Measurements from ENCODE around the gene SNAPC3. TPM values are rescaled to one million over a fixed set of nuclear protein-coding genes. Genes with fewer than 3 reads are reported as not detected.
"Not testable (repeated sequence)": the region's sequence is repeated elsewhere in the genome, so short reads cannot be mapped to it uniquely, and the experiment has no call there.

Gene SNAPC3
- total RNA-seq, result 20.3 and 29.8 TPM in 2 replicates

- DNase-seq (ENCODE audit: low read depth in 2 of 2), result peak; percentile 83 to 97
Observed at GRCh38 chr9:15422372-15423230, at the start of gene SNAPC3. SNAPC3 (plus strand) TSS chr9:15422876; CDS start chr9:15422880, 4 bp downstream.

- no peak for DNase-seq (ENCODE audit: low read depth in 2 of 2)
Observed at GRCh38 chr9:15373881-15374280, 48.8 kb upstream of the SNAPC3 start.

GRCh38 chr9:15374310-15374709, 48.4 kb upstream of the SNAPC3 start:
- DNase-seq (ENCODE audit: low read depth in 2 of 2), result no peak

GRCh38 chr9:15374825-15375224, 47.9 kb upstream of the SNAPC3 start:
- DNase-seq (ENCODE audit: low read depth in 2 of 2), result no peak

GRCh38 chr9:15377625-15378540, 44.8 kb upstream of the SNAPC3 start:
- no peak for DNase-seq (ENCODE audit: low read depth in 2 of 2)

- not testable (repeated sequence) for DNase-seq (ENCODE audit: low read depth in 2 of 2)
Observed at GRCh38 chr9:15379317-15379716, 43.4 kb upstream of the SNAPC3 start.

GRCh38 chr9:15379888-15380287, 42.8 kb upstream of the SNAPC3 start:
- DNase-seq (ENCODE audit: low read depth in 2 of 2), result not testable (repeated sequence)

GRCh38 chr9:15381491-15381890, 41.2 kb upstream of the SNAPC3 start:
- no peak for DNase-seq (ENCODE audit: low read depth in 2 of 2)

- DNase-seq (ENCODE audit: low read depth in 2 of 2), result no peak
Observed at GRCh38 chr9:15386465-15386864, 36.2 kb upstream of the SNAPC3 start.

- no peak for DNase-seq (ENCODE audit: low read depth in 2 of 2)
Observed at GRCh38 chr9:15389173-15389572, 33.5 kb upstream of the SNAPC3 start.

- DNase-seq (ENCODE audit: low read depth in 2 of 2), result no peak
Observed at GRCh38 chr9:15389631-15390030, 33.0 kb upstream of the SNAPC3 start.

- DNase-seq (ENCODE audit: low read depth in 2 of 2), result no peak
Observed at GRCh38 chr9:15390201-15390600, 32.5 kb upstream of the SNAPC3 start.

GRCh38 chr9:15392363-15392762, 30.3 kb upstream of the SNAPC3 start:
- DNase-seq (ENCODE audit: low read depth in 2 of 2), result no peak

GRCh38 chr9:15400281-15400941, 22.3 kb upstream of the SNAPC3 start:
- no peak for DNase-seq (ENCODE audit: low read depth in 2 of 2)

GRCh38 chr9:15401266-15401665, 21.4 kb upstream of the SNAPC3 start:
- DNase-seq (ENCODE audit: low read depth in 2 of 2), result no peak

GRCh38 chr9:15403155-15403554, 19.5 kb upstream of the SNAPC3 start:
- DNase-seq (ENCODE audit: low read depth in 2 of 2), result peak in 1 of 2 donors; percentile 24

- no peak for DNase-seq (ENCODE audit: low read depth in 2 of 2)
Observed at GRCh38 chr9:15404171-15404570, 18.5 kb upstream of the SNAPC3 start.

GRCh38 chr9:15416880-15417279, 5.8 kb upstream of the SNAPC3 start:
- peak in 1 of 2 donors; percentile 44 for DNase-seq (ENCODE audit: low read depth in 2 of 2)

- no peak for DNase-seq (ENCODE audit: low read depth in 2 of 2)
Observed at GRCh38 chr9:15417626-15418025, 5.0 kb upstream of the SNAPC3 start.

- no peak for DNase-seq (ENCODE audit: low read depth in 2 of 2)
Observed at GRCh38 chr9:15420796-15421195, 1.9 kb upstream of the SNAPC3 start.

- DNase-seq (ENCODE audit: low read depth in 2 of 2), result no peak
Observed at GRCh38 chr9:15421532-15421931, 1.1 kb upstream of the SNAPC3 start.

- DNase-seq (ENCODE audit: low read depth in 2 of 2), result no peak
Observed at GRCh38 chr9:15421990-15422371, 695 bp upstream of the SNAPC3 start.
